Ammon's horn (tissue), 1 donor: ENCODE data around the gene ADK.

Source experiments
- DNase-seq: peaks from one replicate; pipeline ENCODE4 v3.0.0-alpha.2; 2016; ENCODE audit warnings: low spot score

Gene ADK

GRCh38 chr10:74602576-74602975 lies 451.6 kb downstream of the ADK start:
- DNase-seq: no peak

- no peak for DNase-seq
Observed at GRCh38 chr10:74610299-74610698, 459.3 kb downstream of the ADK start.

- no peak for DNase-seq
Observed at GRCh38 chr10:74612195-74612594, 461.2 kb downstream of the ADK start.

- no peak for DNase-seq
Observed at GRCh38 chr10:74620626-74621025, 469.6 kb downstream of the ADK start.

GRCh38 chr10:74623786-74624185 lies 472.8 kb downstream of the ADK start:
- no peak for DNase-seq

GRCh38 chr10:74624501-74624900 lies 473.5 kb downstream of the ADK start:
- DNase-seq: no peak

- no peak for DNase-seq
Observed at GRCh38 chr10:74628136-74628535, 477.1 kb downstream of the ADK start.

- no peak for DNase-seq
Observed at GRCh38 chr10:74634995-74635536, 484.0 kb downstream of the ADK start.

GRCh38 chr10:74635655-74636054 lies 484.6 kb downstream of the ADK start:
- DNase-seq: no peak

- DNase-seq: no peak
Observed at GRCh38 chr10:74637685-74638084, 486.7 kb downstream of the ADK start.

- no peak for DNase-seq
Observed at GRCh38 chr10:74640134-74640921, 489.3 kb downstream of the ADK start.

GRCh38 chr10:74641659-74642058 lies 490.6 kb downstream of the ADK start:
- no peak for DNase-seq

- no peak for DNase-seq
Observed at GRCh38 chr10:74642901-74643595, 492.0 kb downstream of the ADK start.

- DNase-seq: no peak
Observed at GRCh38 chr10:74643596-74643975, 492.6 kb downstream of the ADK start.

- no peak for DNase-seq
Observed at GRCh38 chr10:74644738-74645137, 493.7 kb downstream of the ADK start.

- DNase-seq: no peak
Observed at GRCh38 chr10:74645692-74646091, 494.7 kb downstream of the ADK start.

- DNase-seq: no peak
Observed at GRCh38 chr10:74650613-74651012, 499.6 kb downstream of the ADK start.

GRCh38 chr10:74651565-74651964 lies 500.5 kb downstream of the ADK start:
- DNase-seq: no peak

- DNase-seq: no peak
Observed at GRCh38 chr10:74652664-74653063, 501.6 kb downstream of the ADK start.

GRCh38 chr10:74658511-74658910 lies 507.5 kb downstream of the ADK start:
- DNase-seq: no peak

- no peak for DNase-seq
Observed at GRCh38 chr10:74662635-74663034, 511.6 kb downstream of the ADK start.

- DNase-seq: no peak
Observed at GRCh38 chr10:74669210-74669609, 518.2 kb downstream of the ADK start.

GRCh38 chr10:74671716-74672115 lies 520.7 kb downstream of the ADK start:
- no peak for DNase-seq
